ENCODE results near the gene KCND3. TPM values are rescaled to one million over a fixed set of nuclear protein-coding genes. Genes with fewer than 3 reads are reported as not detected.

Gene KCND3
- total and polyA plus RNA-seq, 2 donors (not counting 3 experiments of a cell fraction or from before 2014, with no cell fraction given) = 0.03 TPM; not detected in 1

GRCh38 chr1:111924786-111925185 lies 64.7 kb downstream of the KCND3 start:
- no peak overlapping the region for H3K9ac ChIP-seq (replicated peaks; ENCODE audit: extremely low read depth, insufficient read depth, low read length)
- H3K9me1 ChIP-seq (replicated peaks; ENCODE audit: control insufficient read depth, extremely low read depth, insufficient read depth, low read length) = no peaks in the 10 kb centered on the region
- no peak for FAIRE-seq
- dilution Hi-C loops (cut with MboI; ENCODE audit: extremely low pct_ligation_motif_present, low sequenced_read_pairs) = no loop called here
- no peaks in the 10 kb centered on the region for H3K79me2 ChIP-seq (ENCODE audit: control insufficient read depth, insufficient read depth, low read length)
- no peak overlapping the region for H2AFZ ChIP-seq (ENCODE audit: low read depth, low read length)
- no peak for TF ChIP-seq EZH2 (IDR thresholded peaks at IDR 0.05; ENCODE audit: borderline replicate concordance, low read depth, low read length, severe bottlenecking)
- H3K36me3 ChIP-seq (ENCODE audit: control insufficient read depth in 2 of 2, extremely low read depth in 1 of 2, insufficient read depth in 2 of 2, low read length in 2 of 2) = no peaks in the 10 kb centered on the region
- BruUV-seq (replicated peaks) = no TSS peak
- ChIA-PET POLR2A (no interaction called here), CTCF (no interaction called here)
- H3K27ac ChIP-seq (ENCODE audit: insufficient read depth, low read depth, low read length) = no peak overlapping the region
- intact Hi-C loops (cut with micrococcal nuclease) = no loop called here
- H3K4me2 ChIP-seq (ENCODE audit: insufficient read depth, low read length) = no peak overlapping the region
- H3K27me3 ChIP-seq (ENCODE audit: control insufficient read depth in 2 of 2, insufficient read depth in 2 of 2, low read length in 2 of 2) = no peaks in the 10 kb centered on the region
- no peaks in the 10 kb centered on the region for H3K4me1 ChIP-seq (ENCODE audit: control insufficient read depth, extremely low read depth, insufficient read depth, low read length)
- no peaks in the 10 kb centered on the region for H4K20me1 ChIP-seq (replicated peaks; ENCODE audit: control insufficient read depth, extremely low read depth, insufficient read depth, low read length)
- DNase-seq (ENCODE audit: low read depth, low spot score) = no peak
- no peak overlapping the region for H3K4me3 ChIP-seq (replicated peaks in 1 of 3; ENCODE audit: insufficient read depth in 1 of 3, low read depth in 1 of 3, low read length in 3 of 3)
- H3K9me3 ChIP-seq (replicated peaks; ENCODE audit: control insufficient read depth, insufficient read depth, low read length) = no peaks in the 10 kb centered on the region

- intact Hi-C loops (cut with micrococcal nuclease) = no loop called here
- Histone ChIP-seq H3K27me3 (ENCODE audit: control insufficient read depth in 2 of 2, insufficient read depth in 2 of 2, low read length in 2 of 2) (no peaks in the 10 kb centered on the region), H2AFZ (ENCODE audit: low read depth, low read length) (no peak overlapping the region), H3K27ac (ENCODE audit: insufficient read depth, low read depth, low read length) (no peak overlapping the region), H3K9me3 (replicated peaks; ENCODE audit: control insufficient read depth, insufficient read depth, low read length) (no peaks in the 10 kb centered on the region), H3K4me1 (ENCODE audit: control insufficient read depth, extremely low read depth, insufficient read depth, low read length) (no peaks in the 10 kb centered on the region), H4K20me1 (replicated peaks; ENCODE audit: control insufficient read depth, extremely low read depth, insufficient read depth, low read length) (no peaks in the 10 kb centered on the region), H3K9ac (replicated peaks; ENCODE audit: extremely low read depth, insufficient read depth, low read length) (no peak overlapping the region), H3K9me1 (replicated peaks; ENCODE audit: control insufficient read depth, extremely low read depth, insufficient read depth, low read length) (no peaks in the 10 kb centered on the region), H3K4me3 (replicated peaks in 1 of 3; ENCODE audit: insufficient read depth in 1 of 3, low read depth in 1 of 3, low read length in 3 of 3) (no peak overlapping the region), H3K4me2 (ENCODE audit: insufficient read depth, low read length) (no peak overlapping the region), H3K36me3 (ENCODE audit: control insufficient read depth in 2 of 2, extremely low read depth in 1 of 2, insufficient read depth in 2 of 2, low read length in 2 of 2) (no peaks in the 10 kb centered on the region), H3K79me2 (ENCODE audit: control insufficient read depth, insufficient read depth, low read length) (no peaks in the 10 kb centered on the region)
- dilution Hi-C loops (cut with MboI; ENCODE audit: extremely low pct_ligation_motif_present, low sequenced_read_pairs) = no loop called here
- BruUV-seq (replicated peaks) = no TSS peak
- ChIA-PET POLR2A (no interaction called here), CTCF (no interaction called here)
- TF ChIP-seq POLR2AphosphoS5 (IDR thresholded peaks at IDR 0.05; ENCODE audit: insufficient read depth, low read depth, low read length) (no peak), MYC (IDR thresholded peaks at IDR 0.05; ENCODE audit: low read depth, low read length) (no peak), EZH2 (IDR thresholded peaks at IDR 0.05; ENCODE audit: borderline replicate concordance, low read depth, low read length, severe bottlenecking) (no peak), FOS (IDR thresholded peaks at IDR 0.05; ENCODE audit: borderline replicate concordance, insufficient read depth, low read length) (no peak), POLR2A (IDR thresholded peaks at IDR 0.05; ENCODE audit: low read depth, low read length) (no peak), CTCF (IDR thresholded peaks at IDR 0.05; ENCODE audit: extremely low read depth in 1 of 2, insufficient read depth in 1 of 2, low read depth in 1 of 2, low read length in 2 of 2) (no peak), GATA2 (IDR thresholded peaks at IDR 0.05; ENCODE audit: insufficient read depth, insufficient read length, low read depth, low read length) (no peak), JUN (IDR thresholded peaks at IDR 0.05; ENCODE audit: borderline replicate concordance, insufficient read depth, insufficient read length, low read depth) (no peak)
- TF ChIP-seq, protein P1, sequence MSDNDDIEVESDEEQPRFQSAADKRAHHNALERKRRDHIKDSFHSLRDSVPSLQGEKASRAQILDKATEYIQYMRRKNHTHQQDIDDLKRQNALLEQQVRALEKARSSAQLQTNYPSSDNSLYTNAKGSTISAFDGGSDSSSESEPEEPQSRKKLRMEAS (IDR thresholded peaks at IDR 0.05; ENCODE audit: insufficient read depth, insufficient read length) = no peak
- FAIRE-seq = no peak
- no peak for DNase-seq (ENCODE audit: low read depth, low spot score)
Measured at GRCh38 chr1:111923766-111924165, 65.7 kb downstream of the KCND3 start.

Measured in endothelial cell of umbilical vein (primary cell).